H7 (cell line): Measurements from ENCODE around the gene DGKG. TPM values are rescaled to one million over a fixed set of nuclear protein-coding genes. Genes with fewer than 3 reads are reported as not detected.

Experiments
- DNase-seq: peaks from one replicate; pipeline ENCODE4 v3.0.0; 2012
- H3K27me3 ChIP-seq: 2 replicates; pipeline ENCODE4 v1.6.0; 2011; ENCODE audit warnings: mild to moderate bottlenecking, low read length; ENCODE audit not compliant: control insufficient read depth, insufficient read depth
- H3K36me3 ChIP-seq: replicated peaks from 2 replicates; pipeline ENCODE4 v1.5.1; 2011; ENCODE audit warnings: low read length; ENCODE audit not compliant: control insufficient read depth, insufficient read depth
- H3K4me3 ChIP-seq: 2 replicates; pipeline ENCODE4 v1.5.1; 2011; ENCODE audit warnings: low read depth, mild to moderate bottlenecking, control low read depth, low read length, moderate library complexity; ENCODE audit not compliant: insufficient read depth
- total RNA-seq: library from RNA; depleted of rRNA; stranded (reverse); fragments of >200 nt; shearing (Covaris generic); gene quantifications from 2 replicates; pipeline ENCODE4 v1.2.3, GENCODE V29; 2014

Gene DGKG
- total RNA-seq, 1 experiment from 2014 or later, result 0.52 TPM

DNA sequence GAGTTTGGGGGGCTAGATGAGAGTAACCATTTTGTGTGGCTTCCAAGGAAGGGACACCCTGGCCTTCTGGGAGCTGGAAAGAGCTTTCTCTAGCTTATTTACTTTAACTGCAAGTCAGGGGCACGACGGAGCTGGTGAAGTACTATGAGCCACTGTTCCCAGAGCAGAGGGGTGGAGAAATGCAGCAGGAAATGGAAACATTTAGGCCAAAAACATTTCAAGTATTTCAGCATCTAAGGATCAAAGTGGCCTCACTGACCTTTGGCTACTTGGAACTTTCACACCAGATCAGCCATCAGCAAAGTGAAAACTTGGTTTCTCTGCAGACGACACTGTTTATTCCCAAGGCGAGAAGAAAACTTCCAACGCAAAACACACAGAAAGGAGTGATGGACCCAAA is 7.9 kb downstream of the DGKG start:
- DNase-seq, result no peak

DNA sequence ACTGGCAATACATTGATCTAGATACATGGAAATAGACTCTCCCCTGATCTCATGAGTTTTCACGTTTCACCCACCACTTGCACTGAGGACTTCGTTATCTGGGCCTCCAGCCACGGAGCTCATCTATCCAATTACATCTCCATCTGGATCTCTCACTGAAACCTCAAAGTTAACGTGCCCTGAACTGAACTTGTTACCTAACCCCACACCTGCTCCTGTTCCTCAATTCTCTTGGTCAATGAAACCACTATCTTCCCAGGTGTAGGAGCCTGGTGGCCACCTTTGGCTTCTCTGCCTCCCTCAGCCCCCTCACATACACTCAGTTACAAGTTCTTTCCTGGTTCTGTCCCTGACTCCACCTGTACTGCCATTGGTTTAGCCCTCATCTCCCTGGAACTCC is 9.7 kb downstream of the DGKG start:
- H3K4me3 ChIP-seq, result no peak overlapping the region
- H3K36me3 ChIP-seq, result no peaks in the 10 kb centered on the region
- peaks cover 1% of the 10 kb centered on the region for H3K27me3 ChIP-seq
- DNase-seq, result no peak

More for the DNA sequence above, 7.9 kb downstream of the DGKG start:
- Histone ChIP-seq H3K4me3 (no peak overlapping the region), H3K36me3 (no peaks in the 10 kb centered on the region), H3K27me3 (peaks cover 1% of the 10 kb centered on the region)

DNA sequence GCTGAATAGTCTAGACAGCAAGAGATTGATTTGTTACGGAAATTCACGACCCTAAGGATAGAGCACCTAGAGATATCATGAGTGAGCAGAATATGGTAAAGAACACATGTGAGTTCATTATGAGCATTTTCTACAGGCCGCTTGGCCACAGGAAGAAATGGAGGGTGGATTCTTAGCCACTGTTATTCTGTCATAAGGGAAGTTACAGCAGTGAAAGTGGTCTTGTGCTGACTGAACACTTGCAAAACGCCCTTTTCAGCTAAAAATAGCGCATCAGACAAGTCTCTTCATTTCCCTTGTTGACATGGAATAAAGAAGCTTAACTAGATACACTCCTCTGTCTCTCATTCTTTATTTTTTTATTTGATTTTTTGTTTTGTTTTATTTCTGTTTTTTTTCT is 19.8 kb downstream of the DGKG start:
- no peak for DNase-seq
- no peak overlapping the region for H3K4me3 ChIP-seq
- H3K36me3 ChIP-seq, result no peaks in the 10 kb centered on the region
- no peaks in the 10 kb centered on the region for H3K27me3 ChIP-seq

DNA sequence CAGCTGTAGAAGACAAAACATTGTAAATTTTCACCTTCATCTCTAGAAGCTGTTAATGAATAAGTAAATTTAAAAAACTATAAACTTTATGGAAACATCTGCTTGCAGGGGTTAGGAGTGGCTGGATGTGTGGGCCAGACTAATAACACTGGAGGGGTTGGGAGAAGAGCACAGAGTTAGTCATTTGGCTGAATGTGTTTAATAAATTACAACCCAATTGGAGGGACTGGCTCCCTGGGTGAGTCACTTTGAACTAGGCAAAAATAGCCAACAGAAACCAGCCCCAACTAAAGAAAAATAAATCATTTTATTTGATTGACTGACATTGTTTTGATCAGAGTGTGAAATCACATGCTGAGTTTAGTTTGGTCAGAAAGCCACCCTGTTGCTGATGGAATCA is 21.8 kb downstream of the DGKG start:
- no peaks in the 10 kb centered on the region for H3K27me3 ChIP-seq
- no peaks in the 10 kb centered on the region for H3K36me3 ChIP-seq
- no peak for DNase-seq
- H3K4me3 ChIP-seq, result no peak overlapping the region

DNA sequence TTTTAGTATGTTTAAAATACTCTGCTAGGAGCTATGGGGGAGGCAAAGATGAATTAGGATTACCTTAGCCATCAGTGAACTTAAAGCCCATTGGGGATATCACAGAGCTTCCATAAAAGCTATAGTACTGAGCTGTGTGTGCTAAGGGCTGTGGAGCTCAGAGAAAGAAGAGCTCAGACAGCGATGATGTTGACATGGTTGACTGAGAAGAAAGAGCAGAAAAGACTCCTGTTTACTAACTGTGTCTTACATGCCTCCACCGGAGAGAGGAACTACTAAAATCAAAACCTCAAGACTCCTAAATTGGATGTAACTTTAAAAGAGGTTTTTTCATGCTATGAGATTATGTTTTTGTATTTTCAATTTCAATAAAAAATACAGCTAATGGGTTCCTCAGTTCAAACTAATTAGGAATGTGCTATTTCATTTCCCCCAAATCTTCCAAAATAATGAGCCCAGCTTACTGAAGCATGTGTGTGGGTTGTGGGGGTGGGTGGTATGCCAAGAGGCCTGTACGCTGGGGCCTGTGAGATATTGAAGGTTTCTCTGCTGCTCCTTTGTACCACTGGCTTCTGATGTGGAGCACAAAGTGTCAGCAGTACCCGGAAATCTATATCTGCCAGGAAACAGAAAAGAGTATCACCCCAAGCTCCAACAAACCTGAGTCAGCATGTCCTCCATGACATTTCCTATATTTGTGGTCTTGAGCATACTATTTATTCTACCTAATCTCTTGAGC is 22.7 kb downstream of the DGKG start:
- no peak for DNase-seq
- H3K36me3 ChIP-seq, result no peaks in the 10 kb centered on the region
- H3K27me3 ChIP-seq, result no peaks in the 10 kb centered on the region
- H3K4me3 ChIP-seq, result no peak overlapping the region

DNA sequence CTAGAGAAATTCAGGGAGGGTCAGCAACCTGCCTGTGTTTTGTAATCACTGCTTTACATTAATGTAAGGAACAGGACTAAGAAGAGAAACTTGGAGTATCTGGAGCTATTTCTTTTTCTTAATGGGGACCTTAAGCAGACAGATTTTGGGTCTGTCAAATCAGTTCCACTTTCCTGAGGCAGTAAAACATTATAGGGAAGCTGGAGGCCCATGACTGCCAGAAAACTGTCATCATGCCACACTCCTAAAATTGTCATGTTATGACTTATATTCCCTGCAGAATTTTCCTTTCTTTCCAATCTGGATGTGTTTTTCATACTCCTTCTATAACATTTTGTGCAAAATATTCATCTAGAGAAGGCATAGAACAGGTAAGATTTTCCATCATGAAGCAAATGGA is 28.8 kb downstream of the DGKG start:
- Histone ChIP-seq H3K27me3 (no peaks in the 10 kb centered on the region), H3K36me3 (no peaks in the 10 kb centered on the region), H3K4me3 (no peak overlapping the region)
- DNase-seq, result no peak

DNA sequence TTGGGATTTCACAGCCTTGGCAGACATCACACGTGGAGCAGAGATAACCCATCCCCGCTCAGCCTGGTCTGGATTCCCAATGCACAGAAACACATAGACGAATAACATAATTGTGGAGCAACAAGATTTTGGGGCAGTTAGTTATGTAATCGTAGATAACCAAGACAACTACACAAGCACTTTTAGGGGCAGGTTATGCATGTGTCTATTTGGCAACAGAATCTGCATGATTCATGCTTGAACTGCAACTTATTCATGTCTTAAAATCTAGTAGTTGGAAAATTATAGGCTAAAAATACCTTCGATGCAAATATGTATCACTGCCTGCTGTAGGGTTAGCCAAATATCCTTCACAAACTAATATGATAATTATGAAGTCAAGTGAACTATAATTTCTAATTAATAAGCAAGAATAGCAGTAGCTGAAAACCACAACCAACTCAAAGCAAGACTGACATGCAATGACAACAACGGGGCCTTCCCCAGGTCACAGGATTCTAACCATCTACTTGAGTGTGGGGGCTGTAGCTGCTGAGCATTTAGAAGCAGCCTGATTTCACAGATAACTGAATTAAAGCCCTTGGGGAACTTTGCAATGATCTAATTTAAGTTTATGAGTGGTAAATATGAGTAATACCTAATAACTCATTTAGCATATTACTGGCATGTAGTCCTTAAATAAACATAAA is 31.1 kb downstream of the DGKG start:
- no peaks in the 10 kb centered on the region for H3K27me3 ChIP-seq

DNA sequence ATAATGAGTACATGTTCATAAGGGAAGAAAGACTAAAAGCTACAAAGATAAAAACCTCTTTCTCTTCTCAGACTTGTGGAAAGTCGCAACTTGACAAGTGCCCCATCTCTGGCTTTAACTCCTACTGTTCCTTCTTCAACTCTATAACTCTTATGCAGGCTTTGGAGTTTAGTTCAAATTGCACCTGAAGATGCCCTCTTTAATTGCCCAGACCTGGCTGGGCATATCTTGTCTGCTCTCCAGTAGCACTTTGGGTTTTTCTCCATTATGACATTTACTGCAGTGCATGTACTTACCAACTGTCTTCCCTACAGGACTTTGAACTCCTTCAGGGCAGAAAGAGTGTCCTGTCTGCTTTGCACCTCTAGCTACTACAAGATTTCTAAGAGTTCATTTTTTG is 32.4 kb downstream of the DGKG start:
- DNase-seq, result no peak

More for the DNA sequence above, 31.1 kb downstream of the DGKG start:
- H3K4me3 ChIP-seq, result no peak overlapping the region
- no peaks in the 10 kb centered on the region for H3K36me3 ChIP-seq
- DNase-seq, result no peak

DNA sequence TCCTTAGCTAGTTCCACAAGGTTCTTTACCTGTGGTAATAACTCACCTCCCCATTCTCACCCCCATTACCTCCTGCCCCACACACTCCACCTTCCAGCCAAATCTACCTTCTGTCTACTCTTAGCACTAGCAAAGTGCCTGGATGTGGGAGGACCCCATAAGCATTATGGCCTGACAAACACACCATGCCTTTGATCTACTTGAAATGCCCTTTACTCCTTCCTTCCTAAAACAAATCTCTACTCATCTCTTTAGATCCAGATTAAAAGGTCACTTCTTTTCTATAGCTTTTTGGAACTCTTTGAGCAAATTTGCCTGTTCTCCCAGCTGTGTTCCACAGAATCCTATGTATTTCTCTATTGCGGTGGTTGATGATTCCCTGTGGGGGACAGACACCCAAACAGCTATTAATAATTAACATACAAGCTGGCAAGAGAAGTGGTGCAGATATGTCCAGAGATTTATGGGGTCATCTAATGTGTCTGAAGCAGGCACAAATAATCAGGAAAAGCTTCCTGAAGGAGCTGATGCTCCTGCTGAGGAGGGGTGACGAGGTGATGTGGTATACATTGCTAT is 34.0 kb downstream of the DGKG start:
- Histone ChIP-seq H3K36me3 (no peaks in the 10 kb centered on the region), H3K4me3 (no peak overlapping the region), H3K27me3 (no peaks in the 10 kb centered on the region)
- no peak for DNase-seq

More for the DNA sequence above, 32.4 kb downstream of the DGKG start:
- H3K4me3 ChIP-seq, result no peak overlapping the region
- no peaks in the 10 kb centered on the region for H3K27me3 ChIP-seq
- H3K36me3 ChIP-seq, result no peaks in the 10 kb centered on the region

DNA sequence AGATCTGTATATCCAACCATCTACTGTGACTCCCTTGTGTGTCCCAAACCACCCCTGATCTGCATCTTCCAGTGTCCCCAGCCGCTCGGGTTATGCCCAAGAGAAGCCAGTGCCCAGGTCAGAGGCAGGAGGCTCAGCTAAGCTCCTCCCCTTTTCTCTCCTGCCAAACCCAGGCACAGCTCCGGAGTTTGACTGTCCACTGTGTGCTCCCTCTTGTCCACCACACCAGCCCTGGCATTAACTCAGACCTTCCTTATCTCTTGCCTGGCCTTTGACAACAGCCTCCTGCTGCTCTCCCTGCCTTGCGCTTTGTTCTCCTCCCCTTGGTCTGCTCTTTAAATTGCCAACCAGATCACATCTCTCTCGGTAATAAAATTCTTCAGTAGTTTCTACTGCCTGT is 39.3 kb downstream of the DGKG start:
- DNase-seq, result no peak
- Histone ChIP-seq H3K27me3 (no peaks in the 10 kb centered on the region), H3K4me3 (no peak overlapping the region), H3K36me3 (no peaks in the 10 kb centered on the region)

DNA sequence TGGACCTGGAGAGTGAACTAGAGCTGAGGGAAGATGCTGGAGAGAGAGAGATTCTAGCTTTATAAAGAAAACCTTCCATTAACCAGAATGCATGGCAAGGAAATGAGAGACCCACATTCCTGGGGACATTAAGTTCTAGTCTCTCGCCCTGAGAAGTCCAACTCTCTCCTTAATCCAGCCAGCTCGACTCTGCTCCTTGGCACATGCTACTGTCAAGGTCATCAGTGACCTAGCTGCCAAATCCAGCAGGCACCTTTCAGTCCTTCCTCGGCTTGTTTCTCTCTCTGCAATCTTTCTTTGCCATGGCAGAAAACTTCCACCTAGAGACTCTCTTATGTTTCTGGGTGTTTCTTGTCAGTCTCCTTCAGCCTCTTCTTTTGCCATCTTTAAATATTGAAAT is 40.3 kb downstream of the DGKG start:
- Histone ChIP-seq H3K27me3 (no peaks in the 10 kb centered on the region), H3K36me3 (no peaks in the 10 kb centered on the region), H3K4me3 (no peak overlapping the region)
- DNase-seq, result no peak

DNA sequence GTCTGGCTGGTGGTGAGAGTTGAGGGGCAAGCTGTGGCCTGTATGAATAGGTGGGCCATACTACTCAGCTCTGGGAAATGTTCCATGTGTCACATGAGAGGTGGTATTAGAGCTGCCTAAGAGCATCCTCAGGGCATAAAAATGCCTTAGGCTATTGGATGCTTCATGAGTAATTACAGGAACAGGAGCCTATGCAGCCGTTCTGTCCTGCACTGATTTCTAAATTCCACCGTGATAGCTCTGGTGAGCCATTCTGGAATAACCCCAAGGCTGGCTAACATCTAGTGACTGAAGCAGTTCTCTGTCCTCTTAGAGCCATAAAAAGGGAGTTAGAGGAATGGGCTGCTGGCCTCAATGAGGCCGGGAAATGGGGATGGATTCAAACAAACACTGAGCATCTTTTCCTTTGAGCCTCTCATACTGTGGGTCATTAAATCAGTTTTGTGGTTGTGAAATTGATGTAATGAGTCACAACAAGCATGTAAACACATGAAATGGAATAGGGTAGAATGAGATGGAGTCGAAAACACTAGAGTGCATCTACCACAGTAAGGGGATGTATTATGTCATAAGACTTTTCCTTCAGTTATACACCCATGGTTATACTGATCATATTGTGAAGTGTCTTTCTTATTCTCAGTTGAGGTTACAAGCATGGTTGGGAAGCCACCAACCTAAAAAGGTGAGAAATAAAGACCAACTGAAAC is 41.0 kb downstream of the DGKG start:
- H3K4me3 ChIP-seq, result no peak overlapping the region
- H3K27me3 ChIP-seq, result no peaks in the 10 kb centered on the region
- DNase-seq, result no peak
- no peaks in the 10 kb centered on the region for H3K36me3 ChIP-seq

DNA sequence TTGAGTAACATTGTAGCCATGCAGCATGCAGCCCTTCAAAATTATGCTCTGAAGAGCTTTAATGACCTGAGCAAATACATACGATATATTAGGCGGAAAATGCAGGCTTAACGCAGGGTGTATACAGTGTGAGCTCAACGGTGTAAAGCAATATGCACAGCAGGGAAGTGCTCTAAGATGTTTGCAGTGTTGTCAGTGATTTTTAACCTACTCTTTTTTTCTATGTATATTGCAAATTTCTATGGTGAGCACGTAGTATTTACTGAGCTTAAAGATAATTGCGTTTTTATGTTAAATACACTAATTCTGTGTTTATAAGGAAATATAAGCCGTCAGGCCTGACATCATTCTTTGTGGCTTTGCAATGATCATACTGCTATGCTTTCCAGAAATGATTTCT is 42.1 kb downstream of the DGKG start:
- Histone ChIP-seq H3K27me3 (no peaks in the 10 kb centered on the region), H3K4me3 (no peak overlapping the region), H3K36me3 (no peaks in the 10 kb centered on the region)
- DNase-seq, result no peak

DNA sequence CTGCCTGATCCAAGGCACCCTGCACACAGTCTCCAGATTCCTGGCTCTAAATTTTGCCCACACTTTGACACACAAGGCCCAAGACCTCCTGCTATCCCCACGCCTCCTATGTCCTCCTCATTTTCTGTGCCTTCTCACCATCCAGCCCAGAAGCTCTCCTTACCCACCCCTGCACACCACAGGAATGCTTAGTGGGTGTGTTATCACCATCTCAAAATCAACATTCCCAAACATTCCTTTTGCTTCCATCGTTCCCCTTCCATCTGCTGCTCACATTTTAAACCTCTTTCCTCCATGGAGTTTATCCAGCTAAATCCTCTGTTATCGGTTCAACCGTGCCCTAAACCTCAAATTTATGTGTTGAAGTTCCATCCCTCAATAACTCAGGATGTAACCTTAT is 43.9 kb downstream of the DGKG start:
- H3K27me3 ChIP-seq, result no peaks in the 10 kb centered on the region
- H3K4me3 ChIP-seq, result no peak overlapping the region
- no peak for DNase-seq
- H3K36me3 ChIP-seq, result no peaks in the 10 kb centered on the region

DNA sequence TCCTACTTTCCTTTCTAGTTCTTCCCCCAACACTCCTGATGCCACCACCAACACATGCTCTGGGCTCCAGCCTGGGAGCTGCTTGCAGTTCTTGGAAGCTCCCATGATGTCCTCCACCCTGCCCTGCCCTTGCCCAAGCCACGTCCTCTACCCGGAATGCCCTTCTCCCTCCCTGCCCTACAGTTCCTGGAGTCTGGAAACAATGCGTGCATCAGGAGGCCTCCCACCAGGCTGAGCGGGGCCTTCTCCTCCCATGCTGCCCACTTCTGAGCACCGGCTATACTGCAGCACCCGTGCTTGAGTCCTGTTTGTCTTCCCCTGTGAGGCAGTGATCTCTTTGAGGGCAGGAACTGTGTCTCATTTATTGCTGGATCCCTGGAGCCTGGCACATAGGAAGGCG is 44.6 kb downstream of the DGKG start:
- Histone ChIP-seq H3K36me3 (no peaks in the 10 kb centered on the region), H3K27me3 (no peaks in the 10 kb centered on the region), H3K4me3 (no peak overlapping the region)
- DNase-seq, result no peak
